Ramos (cell line): Measurements from ENCODE around the gene PIAS1.
"Not testable (repeated sequence)": the region's sequence is repeated elsewhere in the genome, so short reads cannot be mapped to it uniquely, and the experiment has no call there.

Experiments
- in situ Hi-C: fragments of 300-500 bp; cut with MboI; formaldehyde crosslinking; loops from one replicate; pipeline ENCODE4 v1.14.3; 2022; ENCODE audit warnings: low sequenced_read_pairs; ENCODE audit not compliant: unreplicated experiment

The PIAS1 gene

DNA sequence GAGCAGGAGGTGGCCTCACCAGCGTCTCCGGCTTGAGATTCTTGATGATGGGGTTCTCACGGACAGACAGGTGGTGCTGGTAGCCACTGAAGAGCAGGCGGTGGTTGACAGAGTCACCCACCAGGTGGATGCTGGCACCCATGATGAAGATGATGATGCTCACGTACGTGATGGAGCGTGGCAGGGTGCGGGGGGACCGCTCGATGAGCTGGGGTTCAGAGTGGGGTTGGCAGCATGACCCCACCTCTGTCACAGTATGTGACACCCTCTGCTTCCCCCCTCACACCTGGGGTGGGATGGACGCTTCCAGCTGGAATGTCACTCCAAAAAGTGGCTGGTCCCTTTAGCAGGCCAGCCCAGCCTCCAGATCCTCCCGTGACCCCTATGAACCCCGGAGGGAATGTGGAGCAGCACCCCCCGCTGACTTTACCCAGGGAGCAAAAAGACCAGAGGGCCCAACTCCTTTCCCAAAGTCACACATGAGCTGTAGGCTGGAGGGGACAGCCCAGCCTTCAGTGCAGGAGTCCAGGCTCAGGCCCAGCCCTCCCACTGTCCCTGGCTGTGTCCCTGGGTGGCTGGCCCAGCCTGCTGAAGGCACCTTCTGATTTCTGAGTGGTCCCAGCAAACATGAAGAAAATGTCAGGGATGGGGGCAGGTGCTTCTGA, 157.7 kb downstream of the PIAS1 start:
- in situ Hi-C loops, result no loop called here

DNA sequence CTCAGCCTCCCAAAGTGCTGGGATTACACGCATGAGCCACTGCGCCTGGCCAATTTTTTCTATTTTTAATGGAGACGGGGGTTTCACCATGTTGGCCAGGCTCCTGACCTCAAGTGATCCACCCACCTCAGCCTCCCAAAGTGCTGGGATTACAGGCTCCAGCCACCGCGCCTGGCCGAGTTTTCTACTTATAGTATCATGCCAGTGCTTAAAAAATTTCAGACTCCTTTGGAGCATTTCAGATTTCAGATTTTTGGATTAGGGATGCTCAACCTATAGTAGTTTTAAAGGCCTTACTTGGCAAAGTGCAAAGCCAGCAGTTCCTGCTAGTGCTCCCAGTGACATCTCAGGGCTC, 159.4 kb downstream of the PIAS1 start:
- in situ Hi-C loops, result not testable (repeated sequence)

DNA sequence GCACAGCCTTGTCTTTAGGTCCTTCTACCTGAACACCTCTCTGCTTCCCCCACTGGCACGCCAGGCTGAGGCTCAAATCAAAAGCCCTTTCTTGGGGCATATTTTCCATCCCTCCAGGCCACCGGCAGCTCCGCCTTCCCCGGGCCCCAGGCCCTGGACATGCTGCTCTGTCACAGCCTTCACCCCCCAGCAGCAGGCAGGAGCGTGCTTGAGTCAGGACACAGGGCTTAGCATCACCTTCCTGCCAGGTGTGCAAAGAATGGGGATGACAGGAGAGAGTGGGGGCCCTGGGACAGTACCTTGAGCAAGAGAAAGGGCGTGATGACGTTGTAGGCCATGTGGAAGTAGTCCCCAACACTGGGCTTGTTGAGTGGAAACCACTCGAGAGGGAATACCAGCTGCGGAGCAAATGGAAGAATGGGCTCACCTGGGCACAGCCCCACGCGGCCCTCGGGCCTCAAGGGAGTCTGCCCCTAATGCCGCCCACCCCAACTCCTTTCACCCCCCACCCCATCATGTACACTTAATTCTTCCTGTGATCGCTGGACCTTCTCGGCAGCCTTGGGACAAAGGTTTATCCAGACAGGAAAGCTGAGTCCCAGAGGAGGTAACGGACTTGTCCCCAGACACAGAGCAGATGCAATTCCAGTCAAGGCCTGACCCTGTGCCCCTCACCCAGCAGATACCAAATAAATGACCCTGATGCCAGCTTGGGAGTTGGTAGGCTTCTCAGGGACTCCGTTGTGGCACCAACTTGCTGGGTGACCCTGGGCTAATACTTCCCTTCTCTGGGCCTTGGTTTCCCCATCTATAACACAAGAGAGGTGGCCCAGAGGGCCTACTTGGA, 160.1 kb downstream of the PIAS1 start:
- in situ Hi-C loops, result no loop called here

DNA sequence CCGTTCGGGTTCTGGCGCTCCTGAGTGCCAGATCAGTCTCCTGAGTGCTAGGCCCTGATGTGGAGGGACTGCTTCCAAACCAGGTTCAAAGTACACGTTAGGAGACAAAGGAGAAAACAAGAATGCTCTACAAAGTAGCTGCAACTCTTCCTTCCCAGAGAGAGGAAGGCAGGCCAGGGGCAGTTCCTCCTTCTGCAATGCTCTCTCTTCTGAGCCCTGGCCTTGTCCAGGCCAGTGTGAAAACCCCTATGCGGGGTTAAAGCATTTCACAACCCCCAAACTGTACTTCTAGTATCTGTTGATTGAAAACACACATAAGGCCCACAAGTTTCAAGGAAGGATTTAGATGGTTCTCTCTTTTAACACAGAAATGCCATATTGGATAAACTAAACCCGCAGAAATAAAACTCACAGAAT, 160.7 kb downstream of the PIAS1 start:
- in situ Hi-C loops, result no loop called here

DNA sequence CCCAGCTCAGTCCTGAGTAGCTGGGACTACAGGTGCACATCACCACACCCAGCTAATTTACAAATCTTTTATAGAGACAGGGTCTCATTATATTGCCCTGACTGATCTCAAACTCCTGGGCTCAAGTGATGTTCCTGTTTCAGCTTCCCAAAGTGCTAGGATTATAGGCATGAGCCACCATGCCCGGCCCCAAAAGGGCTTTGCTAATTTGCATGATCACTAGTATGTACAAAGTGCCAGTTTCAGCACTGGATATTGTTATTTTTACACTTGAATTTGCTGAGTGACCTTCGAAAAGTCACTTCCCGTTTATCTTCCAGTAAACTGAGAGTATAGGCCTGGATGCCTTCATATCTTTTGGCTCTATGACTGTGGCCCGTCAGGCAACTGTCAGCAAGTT, 163.2 kb downstream of the PIAS1 start:
- in situ Hi-C loops, result no loop called here

DNA sequence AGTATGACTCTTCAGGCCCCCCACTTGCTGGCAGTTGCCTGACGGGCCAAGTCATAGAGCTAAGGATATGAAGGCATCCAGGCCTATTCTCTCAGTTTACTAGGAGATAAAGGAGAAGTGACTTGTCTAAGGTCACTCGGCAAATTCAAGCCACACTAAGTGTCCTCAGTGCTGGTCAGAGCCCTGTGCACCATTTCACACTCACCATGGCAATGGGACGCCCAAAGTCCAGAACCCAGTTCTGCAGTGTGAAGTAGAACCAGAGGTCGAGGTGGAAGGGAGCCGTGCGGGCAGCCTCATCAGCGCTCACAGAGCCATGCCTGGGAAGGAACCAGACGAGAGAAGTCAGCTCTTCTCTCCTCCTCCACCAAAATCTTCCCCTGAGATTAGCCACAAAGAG, 164.2 kb downstream of the PIAS1 start:
- in situ Hi-C loops, result no loop called here

DNA sequence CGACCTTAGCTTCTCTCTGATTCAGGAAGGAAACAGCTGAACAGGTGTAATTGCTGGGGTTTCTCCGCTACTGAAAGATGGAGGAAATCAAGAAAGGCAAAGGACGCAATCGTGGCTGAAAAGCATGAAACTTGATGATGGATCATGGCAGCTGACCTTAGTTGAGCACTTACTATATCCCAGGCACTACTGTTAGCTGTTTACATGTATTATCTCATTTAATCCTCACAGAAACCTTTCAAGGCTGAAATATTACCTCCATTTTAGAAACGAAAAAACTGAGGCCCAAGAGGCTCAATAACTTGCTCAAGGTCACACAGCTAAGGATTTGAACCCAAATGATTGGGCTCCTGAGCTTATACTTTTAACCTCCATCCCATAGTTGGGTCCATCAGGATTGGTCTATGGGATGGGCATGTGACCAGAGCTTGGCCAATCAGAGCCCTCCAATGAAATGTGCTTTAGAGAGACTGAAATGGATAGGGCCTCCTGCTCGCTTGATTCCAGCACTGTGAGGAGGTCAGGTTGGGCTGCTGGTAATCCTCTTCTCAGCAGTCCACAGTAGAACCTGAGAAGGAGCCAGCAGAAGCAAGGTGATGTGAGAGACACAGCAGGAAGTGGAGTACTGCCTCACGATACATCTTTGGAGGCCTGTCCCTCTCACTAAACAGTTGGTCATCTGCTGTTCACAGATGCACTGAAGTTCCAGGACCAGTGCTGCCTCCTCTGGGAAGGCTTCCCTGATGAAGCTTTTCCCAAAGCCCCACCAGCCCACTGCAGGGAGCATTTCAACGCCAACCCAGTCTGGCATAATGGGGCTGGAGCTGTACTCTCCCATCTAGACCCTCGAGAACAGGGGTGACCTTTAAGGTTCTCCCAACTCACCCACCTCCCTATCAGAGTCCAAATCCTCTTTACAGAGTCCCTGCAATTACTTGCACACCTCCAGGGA, 165.0 kb downstream of the PIAS1 start:
- in situ Hi-C loops, result no loop called here

DNA sequence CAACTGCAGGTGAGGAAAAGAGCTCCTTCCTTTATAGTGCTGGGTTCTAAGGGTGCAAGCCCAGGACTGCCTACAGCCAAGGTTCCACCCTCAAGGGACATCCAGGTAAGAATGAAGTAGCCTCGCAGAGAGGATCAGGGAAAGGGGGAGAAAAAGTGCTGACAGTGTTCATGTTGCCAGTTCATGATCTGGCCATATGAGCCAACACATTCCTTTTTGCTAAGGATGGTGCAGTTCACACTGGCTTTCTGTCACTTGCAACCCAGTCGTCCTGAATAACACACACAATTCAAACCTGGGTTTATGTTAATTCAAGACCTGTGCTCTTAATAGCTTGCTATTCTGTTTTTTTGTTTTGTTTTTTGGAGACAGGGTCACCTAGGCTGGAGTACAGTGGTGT, 166.4 kb downstream of the PIAS1 start:
- in situ Hi-C loops, result loop anchor here (10.0 kb wide), 1 partner anchor 366 kb away; no protein-coding TSS in a partner anchor

DNA sequence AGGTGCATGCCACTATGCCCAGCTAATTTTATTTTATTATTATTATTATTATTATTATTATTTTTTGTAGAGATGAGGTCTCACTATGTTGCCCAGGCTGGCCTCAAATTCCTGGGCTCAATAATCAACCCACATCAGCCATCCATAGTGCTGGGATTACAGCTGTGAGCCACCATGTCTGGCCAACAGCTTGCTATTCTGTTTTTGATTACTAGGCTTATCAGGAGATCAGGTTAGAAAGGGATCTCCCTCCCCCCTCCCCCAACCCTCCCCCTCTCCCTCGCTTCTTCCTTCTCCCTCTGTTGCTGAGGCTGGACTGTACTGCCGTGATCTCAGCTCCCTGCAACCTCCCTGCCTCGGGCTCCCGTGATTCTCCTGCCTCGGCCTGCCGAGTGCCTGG, 166.9 kb downstream of the PIAS1 start:
- in situ Hi-C loops, result loop anchor here (10.0 kb wide), 1 partner anchor 366 kb away; no protein-coding TSS in a partner anchor

DNA sequence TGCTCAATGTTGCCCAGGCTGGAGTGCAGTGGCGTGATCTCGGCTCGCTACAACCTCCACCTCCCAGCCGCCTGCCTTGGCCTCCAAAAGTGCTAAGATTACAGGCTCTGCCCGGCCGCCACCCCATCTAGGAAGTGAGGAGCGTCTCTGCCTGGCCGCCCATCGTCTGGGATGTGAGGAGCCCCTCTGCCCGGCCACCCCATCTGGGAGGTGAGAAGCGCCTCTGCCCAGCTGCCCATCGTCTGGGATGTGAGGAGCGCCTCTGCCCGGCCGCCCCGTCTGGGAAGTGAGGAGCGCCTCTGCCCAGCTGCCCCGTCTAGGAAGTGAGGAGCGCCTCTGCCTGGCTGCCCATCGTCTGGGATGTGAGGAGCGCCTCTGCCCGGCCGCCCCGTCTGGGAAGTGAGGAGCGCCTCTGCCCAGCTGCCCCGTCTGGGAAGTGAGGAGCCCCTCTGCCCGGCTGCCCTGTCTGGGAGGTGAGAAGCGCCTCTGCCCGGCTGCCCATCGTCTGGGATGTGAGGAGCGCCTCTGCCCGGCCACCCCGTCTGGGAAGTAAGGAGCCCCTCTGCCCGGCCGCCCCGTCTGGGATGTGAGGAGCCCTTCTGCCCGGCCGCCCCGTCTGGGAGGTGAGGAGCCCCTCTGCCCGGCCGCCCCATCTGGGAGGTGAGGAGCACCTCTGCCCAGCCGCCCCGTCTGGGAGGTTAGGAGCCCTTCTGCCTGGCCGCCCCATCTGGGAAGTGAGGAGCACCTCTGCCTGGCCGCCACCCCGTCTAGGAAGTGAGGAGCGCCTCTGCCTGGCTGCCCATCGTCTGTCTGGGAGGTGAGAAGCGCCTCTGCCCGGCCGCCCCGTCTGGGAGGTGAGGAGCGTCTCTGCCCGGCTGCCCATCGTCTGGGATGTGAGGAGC, 167.7 kb downstream of the PIAS1 start:
- in situ Hi-C loops, result loop anchor here (10.0 kb wide), 1 partner anchor 367 kb away; no protein-coding TSS in a partner anchor

DNA sequence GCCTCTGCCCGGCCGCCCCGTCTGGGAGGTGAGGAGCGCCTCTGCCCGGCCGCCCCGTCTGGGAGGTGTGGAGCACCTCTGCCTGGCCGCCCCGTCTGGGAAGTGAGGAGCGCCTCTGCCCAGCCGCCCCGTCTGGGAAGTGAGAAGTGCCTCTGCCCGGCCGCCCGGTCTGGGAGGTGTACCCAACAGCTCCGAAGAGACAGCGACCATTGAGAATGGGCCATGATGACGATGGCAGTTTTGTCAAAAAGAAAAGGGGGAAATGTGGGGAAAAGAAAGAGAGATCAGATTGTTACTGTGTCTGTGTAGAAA, 168.3 kb downstream of the PIAS1 start:
- in situ Hi-C loops, result loop anchor here (10.0 kb wide), 1 partner anchor 368 kb away; no protein-coding TSS in a partner anchor

DNA sequence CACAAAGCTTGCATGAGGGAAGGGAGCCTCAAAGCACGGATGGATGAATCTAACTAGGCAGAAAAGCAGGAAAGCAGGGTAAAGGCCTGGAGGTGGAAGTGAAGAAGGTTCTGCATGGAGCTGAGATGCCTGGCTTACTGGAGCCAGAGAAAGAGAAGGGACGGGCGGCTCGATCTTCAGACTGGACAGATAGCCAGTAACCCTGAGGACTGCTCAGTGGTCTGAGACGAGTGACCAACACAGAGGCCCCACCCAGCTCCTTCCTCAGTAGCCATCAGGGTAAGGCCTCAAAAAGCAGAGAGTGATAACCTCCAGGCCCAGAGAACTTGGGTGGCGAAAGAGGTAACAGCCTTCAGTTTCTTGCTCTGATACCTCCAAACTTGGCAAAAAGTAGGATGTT, 169.1 kb downstream of the PIAS1 start:
- in situ Hi-C loops, result loop anchor here (10.0 kb wide), 1 partner anchor 368 kb away; no protein-coding TSS in a partner anchor

DNA sequence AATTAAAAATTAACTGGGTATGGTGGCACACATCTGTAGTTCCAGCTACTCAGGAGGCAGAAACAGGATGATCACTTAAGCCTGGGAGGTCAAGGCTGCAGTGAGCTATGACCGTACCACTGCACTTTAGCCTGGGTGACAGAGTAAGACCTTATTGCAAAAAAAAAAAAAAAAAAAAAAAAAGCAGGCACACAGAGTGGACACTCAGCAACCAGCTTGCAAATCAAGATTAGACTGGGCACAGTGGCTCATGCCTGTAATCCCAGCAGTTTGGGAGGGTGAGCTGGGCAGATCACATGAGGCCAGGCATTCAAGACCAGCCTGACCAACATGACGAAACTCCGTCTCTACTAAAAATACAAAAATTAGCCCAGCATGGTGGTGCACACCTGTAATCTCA, 170.0 kb downstream of the PIAS1 start:
- in situ Hi-C loops, result loop anchor here (10.0 kb wide), 1 partner anchor 369 kb away; no protein-coding TSS in a partner anchor

DNA sequence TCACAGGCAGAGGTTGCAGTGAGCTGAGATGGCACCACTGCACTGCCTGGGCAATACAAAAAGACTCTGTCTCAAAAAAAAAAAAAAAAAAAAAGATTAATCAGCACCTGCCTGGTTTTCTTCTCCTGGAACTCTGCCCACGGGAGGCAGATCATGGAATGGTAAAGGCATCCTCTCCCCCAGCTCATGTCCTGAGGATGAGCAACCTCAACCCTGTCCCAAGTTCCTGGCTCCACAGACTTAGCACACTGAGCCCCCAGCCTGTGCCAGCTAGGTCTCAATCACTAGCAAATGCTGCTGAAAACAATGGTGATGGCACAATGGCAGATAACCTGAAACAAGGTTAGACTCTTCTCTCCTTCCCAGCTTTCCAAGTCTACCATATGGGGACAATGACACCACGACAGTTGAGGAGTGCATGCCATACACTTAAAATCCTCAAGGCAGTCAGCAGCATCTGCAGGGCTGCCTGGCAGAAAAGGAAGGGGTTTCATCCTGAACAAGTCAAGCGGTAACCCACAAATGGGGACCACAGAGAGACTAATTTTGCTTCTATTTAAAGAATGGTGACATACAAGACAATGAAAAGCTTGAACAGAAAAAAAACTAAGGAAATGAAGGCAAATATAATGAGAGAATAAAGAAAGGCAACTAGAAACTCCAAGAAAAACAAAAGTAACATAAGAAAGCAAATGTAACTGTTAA, 170.6 kb downstream of the PIAS1 start:
- in situ Hi-C loops, result loop anchor here (10.0 kb wide), 1 partner anchor 370 kb away; no protein-coding TSS in a partner anchor

DNA sequence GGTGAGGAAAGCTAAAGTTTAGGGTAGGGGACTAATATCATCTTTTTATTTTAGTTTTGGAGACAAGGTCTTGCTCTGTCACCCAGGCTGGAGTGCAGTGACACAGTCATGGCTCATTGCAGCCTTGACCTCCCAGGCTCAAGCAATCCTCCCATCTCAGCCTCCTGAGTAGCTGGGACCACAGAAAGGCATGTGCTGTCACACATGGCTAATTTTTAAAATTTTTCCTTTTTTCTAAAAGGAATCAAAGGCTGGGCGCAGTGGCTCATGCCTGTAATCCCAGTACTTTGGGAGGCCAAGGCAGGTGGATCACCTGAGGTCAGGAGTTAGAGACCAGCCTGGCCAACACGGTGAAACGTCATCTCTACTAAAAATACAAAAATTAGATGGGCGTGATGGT, 171.3 kb downstream of the PIAS1 start:
- in situ Hi-C loops, result loop anchor here (10.0 kb wide), 1 partner anchor 371 kb away; no protein-coding TSS in a partner anchor

DNA sequence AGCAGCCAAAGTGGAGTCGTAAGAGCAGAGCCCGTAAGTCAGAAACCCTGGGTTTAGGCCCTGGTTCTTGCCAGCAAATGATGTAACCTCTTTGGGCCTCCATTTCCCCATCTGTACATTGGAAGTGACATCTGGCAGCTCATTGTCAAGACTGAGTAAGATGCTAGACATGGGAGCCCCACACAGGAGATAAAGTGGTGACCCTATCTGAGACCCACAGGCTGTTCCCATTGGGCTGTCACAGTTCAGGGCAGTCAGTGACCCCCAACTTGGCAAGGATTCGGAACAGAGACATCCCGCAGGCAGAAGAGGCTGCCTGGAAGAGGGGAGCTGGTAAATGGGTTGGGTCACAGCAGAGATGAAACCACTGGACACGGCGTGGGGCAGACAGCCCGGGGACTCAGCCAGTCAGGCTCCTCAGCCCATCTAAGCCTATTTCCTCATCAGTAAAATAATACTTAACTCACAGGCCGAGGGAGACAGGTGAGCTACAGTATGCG, 173.6 kb downstream of the PIAS1 start:
- in situ Hi-C loops, result loop anchor here (10.0 kb wide), 1 partner anchor 373 kb away; no protein-coding TSS in a partner anchor

DNA sequence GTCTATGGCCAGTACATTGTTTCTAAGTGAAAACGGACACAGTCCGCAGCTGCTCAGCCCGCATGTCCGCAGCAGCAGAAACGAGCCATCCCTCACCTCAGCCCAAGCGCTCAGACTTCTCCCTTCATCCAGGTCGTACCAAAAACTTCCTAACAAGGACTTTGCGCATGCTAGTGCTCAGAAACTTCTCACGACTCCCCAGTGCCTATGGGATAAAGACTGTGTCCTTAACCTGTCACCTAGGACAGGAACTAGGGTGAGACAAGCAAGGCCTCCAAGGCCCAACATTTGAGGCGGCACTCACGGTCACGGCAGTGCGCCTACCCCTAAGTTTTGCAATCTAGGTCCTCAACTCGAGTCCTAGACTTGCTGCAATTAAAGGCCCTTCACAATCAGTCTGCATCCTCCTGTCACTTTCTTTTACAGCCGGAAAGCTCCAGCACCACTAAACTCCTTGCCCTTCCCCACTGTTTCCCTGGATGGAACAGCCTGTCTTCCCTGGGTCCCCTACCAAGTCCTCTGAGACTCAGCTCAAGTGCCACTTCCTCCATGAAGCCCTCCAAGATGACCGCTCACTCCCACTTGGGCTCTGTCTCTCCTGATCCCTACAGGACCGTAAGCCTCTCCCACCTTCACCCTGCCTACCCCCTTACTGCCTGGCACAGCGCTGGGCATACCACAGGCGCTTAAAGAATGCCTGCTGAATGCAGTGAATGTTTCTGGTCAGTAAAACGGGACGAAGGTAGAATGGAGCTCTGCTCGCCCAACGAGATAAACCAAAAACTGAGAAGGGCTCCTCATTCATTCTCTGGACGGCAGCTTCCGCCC, 174.2 kb downstream of the PIAS1 start:
- in situ Hi-C loops, result loop anchor here (10.0 kb wide), 1 partner anchor 374 kb away; no protein-coding TSS in a partner anchor
